Upper lobe of left lung (tissue), 4 donors: Measurements from ENCODE around the gene JAK3.

Experiments
- CTCF ChIP-seq, 6 experiments: fragments of 450-650 bp in 4 of 6; fragments of 200-600 bp in 2 of 6; sonication (generic) in 2 of 6; IDR thresholded peaks; one replicate each; pipeline ENCODE4 v1.5.1; 2016 to 2019; ENCODE audit warnings: antibody characterized with exemption in 6 of 6
- EP300 ChIP-seq, 4 donors: sonication (generic); formaldehyde crosslinking; IDR thresholded peaks; one replicate each; pipeline ENCODE4 v1.5.1; 2017; ENCODE audit warnings: antibody characterized with exemption in 4 of 4, control low read depth in 2 of 4
- POLR2A ChIP-seq, 4 donors: fragments of 450-650 bp; IDR thresholded peaks; one replicate each; pipeline ENCODE4 v1.5.1; 2016 to 2017; ENCODE audit warnings: antibody characterized with exemption in 4 of 4, mild to moderate bottlenecking in 2 of 4

GRCh38 chr19:17811681-17812080, 36.1 kb downstream of the JAK3 start:
- no peak for TF ChIP-seq POLR2A (IDR thresholded peaks at IDR 0.05)
- TF ChIP-seq CTCF (IDR thresholded peaks at IDR 0.05), result no peak
- TF ChIP-seq EP300 (IDR thresholded peaks at IDR 0.05), result no peak
